HCT116 (cell line): Measurements from ENCODE around the gene SRF. TPM values are rescaled to one million over a fixed set of nuclear protein-coding genes. Genes with fewer than 3 reads are reported as not detected.

Experiments
- ATAC-seq: fragments of 200-7000 bp; cut with Tn5 transposase; 2 replicates; pipeline ENCODE4 v1.9.1; 2020; ENCODE audit warnings: mild to moderate bottlenecking, moderate library complexity
- BruUV-seq: library from RNA; stranded (reverse); fragments of 400-500 nt; replicated peaks from 2 replicates; lab custom pipeline; 2021; lab: Mats Ljungman, UMichigan
- CTCF ChIA-PET: fragments of 300-600 bp; sonication (Branson Sonifier 250); formaldehyde crosslinking; loops from one replicate; lab custom pipeline; 2021; ENCODE audit warnings: antibody characterized with exemption; lab: Charles Lee
- POLR2A ChIA-PET: fragments of 300-600, 350-600 bp; sonication (Branson Sonifier 250); formaldehyde crosslinking; loops from one replicate; lab custom pipeline; 2021; ENCODE audit warnings: antibody characterized with exemption; lab: Charles Lee
- RAD21 ChIA-PET, 2 experiments: fragments of 300-600 bp; sonication (Branson Sonifier 250); formaldehyde crosslinking; loops; one replicate each; lab custom pipeline; 2023; ENCODE audit warnings: low total read pairs in 2 of 2; ENCODE audit not compliant: uncharacterized antibody in 2 of 2, unreplicated experiment in 2 of 2, low non-redundant PET in 1 of 2; lab: Charles Lee
- DNase-seq: peaks from one replicate; pipeline ENCODE4 v3.0.0-alpha.2; 2010; ENCODE audit warnings: low read depth, low spot score
- H2AFZ ChIP-seq: fragments of 200-600 bp; shearing (Covaris generic), sonication (generic); 2 replicates; pipeline ENCODE4 v1.6.1; 2017; ENCODE audit warnings: low read depth, mixed run types, mixed read lengths, antibody characterized with exemption, low read length; ENCODE audit not compliant: poor library complexity, severe bottlenecking
- H3K27ac ChIP-seq: 2 replicates; pipeline ENCODE4 v1.5.1; 2012; ENCODE audit warnings: low read depth, low read length
- H3K27me3 ChIP-seq: fragments of 200-600 bp; sonication (generic); 2 replicates; pipeline ENCODE4 v1.6.1; 2016; ENCODE audit warnings: mixed run types, low read length, mixed read lengths; ENCODE audit not compliant: insufficient read depth
- H3K36me3 ChIP-seq, 2 experiments: fragments of 200-500 bp in 1 of 2; fragments of 200-600 bp in 1 of 2; sonication (Bioruptor generic) in 1 of 2; sonication (generic) in 1 of 2; 2 replicates each; pipeline versions ENCODE4 v1.5.1 to v1.6.1; 2014 to 2016; ENCODE audit warnings: low read length in 2 of 2, inconsistent platforms in 1 of 2, mixed read lengths in 1 of 2, mixed run types in 1 of 2; ENCODE audit not compliant: insufficient read depth in 2 of 2, control insufficient read depth in 1 of 2
- H3K4me1 ChIP-seq, 2 experiments: fragments of 200-600 bp in 1 of 2; sonication (generic) in 1 of 2; 2 replicates each; pipeline versions ENCODE4 v1.5.1 to v1.6.1; 2012 to 2017; ENCODE audit warnings: low read length in 2 of 2, inconsistent platforms in 1 of 2, mild to moderate bottlenecking in 1 of 2, mixed read lengths in 1 of 2, mixed run types in 1 of 2, moderate library complexity in 1 of 2; ENCODE audit not compliant: insufficient read depth in 2 of 2, control insufficient read depth in 1 of 2
- H3K4me2 ChIP-seq: fragments of 200-600 bp; sonication (generic); 2 replicates; pipeline ENCODE4 v1.6.1; 2017; ENCODE audit warnings: mixed run types, low read length, mixed read lengths
- H3K4me3 ChIP-seq, 2 experiments: fragments of 200-600 bp in 1 of 2; sonication (generic) in 1 of 2; replicated peaks in 1 of 2; 2 replicates each; pipeline ENCODE4 v1.5.1; 2011 to 2016; ENCODE audit warnings: low read length in 2 of 2, control low read depth in 1 of 2, low read depth in 1 of 2, mild to moderate bottlenecking in 1 of 2, mixed read lengths in 1 of 2, mixed run types in 1 of 2
- H3K79me2 ChIP-seq: fragments of 200-600 bp; sonication (generic); 2 replicates; pipeline ENCODE4 v1.6.1; 2017; ENCODE audit warnings: mild to moderate bottlenecking, mixed run types, low read length, moderate library complexity, mixed read lengths; ENCODE audit not compliant: insufficient read depth
- H3K9ac ChIP-seq: fragments of 200-600 bp; sonication (generic); 2 replicates; pipeline ENCODE4 v1.6.1; 2016; ENCODE audit warnings: low read length, mixed read lengths
- H3K9me2 ChIP-seq: fragments of 200-600 bp; sonication (generic), shearing (Covaris generic); 2 replicates; pipeline ENCODE4 v1.6.1; 2017; ENCODE audit warnings: mixed run types, mild to moderate bottlenecking, moderate library complexity; ENCODE audit not compliant: insufficient read depth
- H3K9me3 ChIP-seq, 2 experiments: fragments of 200-500 bp in 1 of 2; fragments of 200-600 bp in 1 of 2; sonication (Bioruptor generic) in 1 of 2; sonication (generic) in 1 of 2; 2 replicates each; pipeline ENCODE4 v1.6.1; 2014 to 2017; ENCODE audit warnings: low read length in 2 of 2, mixed read lengths in 2 of 2, inconsistent platforms in 1 of 2, low read depth in 1 of 2, mild to moderate bottlenecking in 1 of 2, mixed run types in 1 of 2, moderate library complexity in 1 of 2; ENCODE audit not compliant: control insufficient read depth in 1 of 2, insufficient read depth in 1 of 2
- H4K20me1 ChIP-seq: fragments of 200-600 bp; sonication (generic), shearing (Covaris generic); 2 replicates; pipeline ENCODE4 v1.6.1; 2017; ENCODE audit warnings: mixed run types, mild to moderate bottlenecking, moderate library complexity; ENCODE audit not compliant: insufficient read depth
- CBX3 ChIP-seq: IDR thresholded peaks from 2 replicates; pipeline ENCODE4 v1.6.1; 2012; ENCODE audit warnings: low read depth
- EGR1 ChIP-seq: IDR thresholded peaks from 2 replicates; pipeline ENCODE4 v1.6.1; 2012; ENCODE audit warnings: low read depth
- ELF1 ChIP-seq: IDR thresholded peaks from 2 replicates; pipeline ENCODE4 v1.6.1; 2012; ENCODE audit warnings: low read depth, borderline replicate concordance
- EZH2 ChIP-seq: fragments of 200-600 bp; sonication (generic); IDR thresholded peaks from 2 replicates; pipeline ENCODE4 v1.6.1; 2017; ENCODE audit warnings: antibody characterized with exemption, mixed run types
- FOSL1 ChIP-seq: IDR thresholded peaks from 2 replicates; pipeline ENCODE4 v1.6.1; 2012; ENCODE audit warnings: low read depth
- JUND ChIP-seq: IDR thresholded peaks from 2 replicates; pipeline ENCODE4 v1.6.1; 2012
- POLR2A ChIP-seq: IDR thresholded peaks from 2 replicates; pipeline ENCODE4 v1.7.0; 2011; ENCODE audit warnings: borderline replicate concordance; ENCODE audit not compliant: insufficient read depth, insufficient read length; ENCODE audit errors: extremely low read depth
- POLR2AphosphoS5 ChIP-seq: IDR thresholded peaks from 2 replicates; pipeline ENCODE4 v1.6.1; 2011; ENCODE audit warnings: mild to moderate bottlenecking, low read depth, low read length, moderate library complexity
- SP1 ChIP-seq: IDR thresholded peaks from 2 replicates; pipeline ENCODE4 v1.6.1; 2012; ENCODE audit warnings: low read depth
- SRF ChIP-seq: IDR thresholded peaks from 2 replicates; pipeline ENCODE4 v1.6.1; 2012; ENCODE audit warnings: low read depth
- TCF7L2 ChIP-seq: IDR thresholded peaks from 2 replicates; pipeline ENCODE4 v1.7.0; 2011; ENCODE audit warnings: borderline replicate concordance, inconsistent platforms; ENCODE audit not compliant: insufficient read depth, insufficient read length; ENCODE audit errors: extremely low read depth
- YY1 ChIP-seq: IDR thresholded peaks from 2 replicates; pipeline ENCODE4 v1.6.1; 2011; ENCODE audit warnings: low read length, low read depth, moderate library complexity, mild to moderate bottlenecking; ENCODE audit not compliant: insufficient replicate concordance; ENCODE audit errors: extremely low read depth
- ZFX ChIP-seq: fragments of 450-650 bp; IDR thresholded peaks from 2 replicates; pipeline ENCODE4 v1.6.1; 2017
- ZNF274 ChIP-seq: fragments of 200-500 bp; sonication (Bioruptor generic); IDR thresholded peaks from 2 replicates; pipeline ENCODE4 v1.6.1; 2014; ENCODE audit warnings: mild to moderate bottlenecking, low read depth, low read length, inconsistent platforms
- intact Hi-C: fragments of 100-400 bp; cut with micrococcal nuclease; formaldehyde crosslinking; loops from 2 replicates; pipeline ENCODE4 v1.10.0; 2022
- total RNA-seq: library from RNA; stranded (reverse); gene quantifications from one replicate; pipeline ENCODE4 v1.2.1, GENCODE V29; 2021; ENCODE audit not compliant: unreplicated experiment
- TF ChIP-seq, protein P1 (sequence below), 3 experiments: fragments of 200-600 bp in 1 of 3; sonication (generic) in 1 of 3; IDR thresholded peaks in 2 of 3; conservative IDR thresholded peaks in 1 of 3; 2 replicates each; pipeline ENCODE4 v1.5.1; 2012 to 2017; ENCODE audit warnings: low read depth in 2 of 3, low read length in 2 of 3, antibody characterized with exemption in 1 of 3, borderline replicate concordance in 1 of 3, control low read depth in 1 of 3, mild to moderate bottlenecking in 1 of 3, mixed read lengths in 1 of 3, mixed run types in 1 of 3, moderate library complexity in 1 of 3; ENCODE audit not compliant: insufficient read depth in 1 of 3
- TF ChIP-seq, protein P2 (sequence below): IDR thresholded peaks from 2 replicates; pipeline ENCODE4 v1.6.1; 2012
- TF ChIP-seq, protein P3 (sequence below): IDR thresholded peaks from 2 replicates; pipeline ENCODE4 v1.6.1; 2012; ENCODE audit warnings: low read depth
- TF ChIP-seq, protein P4 (sequence below): IDR thresholded peaks from 2 replicates; pipeline ENCODE4 v1.6.1; 2012

The SRF gene
- total RNA-seq, 1 experiment from 2014 or later = 28.1 TPM

DNA sequence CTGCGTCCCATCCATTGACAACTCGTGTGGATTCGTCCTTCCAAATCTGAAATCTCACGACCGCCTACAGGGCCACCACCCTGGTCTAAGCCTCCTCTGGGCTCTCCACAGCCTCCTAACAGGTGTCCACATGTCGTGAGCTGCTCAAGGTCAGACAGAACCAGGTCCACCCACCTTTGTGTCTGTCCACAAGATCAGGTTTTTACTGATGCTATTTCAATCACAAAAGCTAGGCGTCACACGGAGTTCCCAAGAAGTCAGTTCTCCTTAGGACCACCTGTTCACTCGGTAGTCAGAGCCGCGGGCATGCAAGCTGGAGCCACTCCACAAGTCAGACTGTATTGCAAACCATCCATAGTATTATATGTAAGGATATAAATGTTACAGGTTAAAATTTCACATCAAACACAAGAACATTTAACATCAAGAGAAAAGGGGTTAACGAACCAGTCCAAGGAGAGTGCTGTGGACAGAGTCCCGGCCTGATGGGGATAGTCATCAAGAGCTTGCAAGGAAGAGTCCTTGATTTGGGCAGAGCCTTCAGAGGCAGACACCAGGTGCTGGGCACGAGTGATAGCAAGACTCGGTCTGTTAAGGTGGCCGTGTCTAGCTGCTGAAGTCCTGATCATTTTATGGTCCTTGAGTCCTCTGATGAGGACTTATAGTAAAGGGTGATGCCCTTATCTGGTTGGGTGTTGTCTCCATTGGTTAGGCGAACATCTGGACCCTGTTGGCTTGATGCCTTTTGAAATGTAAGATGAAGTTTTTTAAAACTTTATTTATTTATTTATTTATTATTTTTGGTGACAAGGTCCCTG lies 58.9 kb downstream of the SRF start (continued):
- TF ChIP-seq, protein P1, sequence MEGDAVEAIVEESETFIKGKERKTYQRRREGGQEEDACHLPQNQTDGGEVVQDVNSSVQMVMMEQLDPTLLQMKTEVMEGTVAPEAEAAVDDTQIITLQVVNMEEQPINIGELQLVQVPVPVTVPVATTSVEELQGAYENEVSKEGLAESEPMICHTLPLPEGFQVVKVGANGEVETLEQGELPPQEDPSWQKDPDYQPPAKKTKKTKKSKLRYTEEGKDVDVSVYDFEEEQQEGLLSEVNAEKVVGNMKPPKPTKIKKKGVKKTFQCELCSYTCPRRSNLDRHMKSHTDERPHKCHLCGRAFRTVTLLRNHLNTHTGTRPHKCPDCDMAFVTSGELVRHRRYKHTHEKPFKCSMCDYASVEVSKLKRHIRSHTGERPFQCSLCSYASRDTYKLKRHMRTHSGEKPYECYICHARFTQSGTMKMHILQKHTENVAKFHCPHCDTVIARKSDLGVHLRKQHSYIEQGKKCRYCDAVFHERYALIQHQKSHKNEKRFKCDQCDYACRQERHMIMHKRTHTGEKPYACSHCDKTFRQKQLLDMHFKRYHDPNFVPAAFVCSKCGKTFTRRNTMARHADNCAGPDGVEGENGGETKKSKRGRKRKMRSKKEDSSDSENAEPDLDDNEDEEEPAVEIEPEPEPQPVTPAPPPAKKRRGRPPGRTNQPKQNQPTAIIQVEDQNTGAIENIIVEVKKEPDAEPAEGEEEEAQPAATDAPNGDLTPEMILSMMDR (IDR thresholded peaks at IDR 0.05 in 2 of 3, conservative IDR thresholded peaks at IDR 0.05 in 1 of 3; ENCODE audit: borderline replicate concordance in 1 of 3, insufficient read depth in 1 of 3, low read depth in 2 of 3, low read length in 2 of 3) = no peak
- no peak for TF ChIP-seq POLR2AphosphoS5
- no peak for TF ChIP-seq JUND
- TF ChIP-seq, protein P2, sequence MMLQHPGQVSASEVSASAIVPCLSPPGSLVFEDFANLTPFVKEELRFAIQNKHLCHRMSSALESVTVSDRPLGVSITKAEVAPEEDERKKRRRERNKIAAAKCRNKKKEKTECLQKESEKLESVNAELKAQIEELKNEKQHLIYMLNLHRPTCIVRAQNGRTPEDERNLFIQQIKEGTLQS = no peak
- no peak for TF ChIP-seq SRF
- TF ChIP-seq ZNF274 = no peak

DNA sequence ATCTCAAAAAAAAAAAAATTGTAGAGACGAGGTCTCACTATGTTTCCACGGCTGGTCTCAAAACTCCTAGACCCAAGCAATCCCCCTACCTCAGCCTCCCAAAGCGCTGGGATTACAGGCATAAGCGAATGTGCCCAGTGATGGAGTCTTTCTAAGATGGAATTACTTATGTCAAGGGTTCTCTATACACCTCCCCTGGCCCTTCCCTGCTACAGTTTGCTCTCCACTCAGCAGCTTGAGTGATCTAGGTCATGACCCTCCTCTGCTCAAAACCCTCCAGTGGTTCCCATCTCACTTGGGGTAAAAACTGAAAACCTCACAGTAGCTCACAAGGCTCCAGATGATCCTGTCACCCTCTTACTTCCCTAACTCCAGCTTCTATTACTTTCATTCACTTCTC lies 60.0 kb downstream of the SRF start:
- Histone ChIP-seq H3K9me2 (no peaks in the 10 kb centered on the region), H3K79me2 (peaks cover 27% of the 10 kb centered on the region), H3K27me3 (no peaks in the 10 kb centered on the region), H3K4me2 (no peak overlapping the region), H3K4me3 (no peak overlapping the region), H3K27ac (no peak overlapping the region), H3K4me1 (peaks cover 4 to 19% of the 10 kb centered on the region in 2 experiments; a peak in 3 of 4 replicates), H2AFZ (no peak overlapping the region), H3K36me3 (peaks cover 0 to 5% of the 10 kb centered on the region in 2 experiments; a peak in 1 of 4 replicates), H3K9me3 (no peaks in the 10 kb centered on the region), H3K9ac (no peak overlapping the region), H4K20me1 (no peaks in the 10 kb centered on the region)
- RAD21 ChIA-PET = no interaction called here
- no TSS peak for BruUV-seq
- intact Hi-C loops = no loop called here
- no peak for ATAC-seq
- DNase-seq = no peak
- CTCF ChIA-PET = no interaction called here
- POLR2A ChIA-PET = no interaction called here
- TF ChIP-seq EZH2 = no peak
- no peak for TF ChIP-seq SRF
- no peak for TF ChIP-seq SP1
- TF ChIP-seq, protein P3, sequence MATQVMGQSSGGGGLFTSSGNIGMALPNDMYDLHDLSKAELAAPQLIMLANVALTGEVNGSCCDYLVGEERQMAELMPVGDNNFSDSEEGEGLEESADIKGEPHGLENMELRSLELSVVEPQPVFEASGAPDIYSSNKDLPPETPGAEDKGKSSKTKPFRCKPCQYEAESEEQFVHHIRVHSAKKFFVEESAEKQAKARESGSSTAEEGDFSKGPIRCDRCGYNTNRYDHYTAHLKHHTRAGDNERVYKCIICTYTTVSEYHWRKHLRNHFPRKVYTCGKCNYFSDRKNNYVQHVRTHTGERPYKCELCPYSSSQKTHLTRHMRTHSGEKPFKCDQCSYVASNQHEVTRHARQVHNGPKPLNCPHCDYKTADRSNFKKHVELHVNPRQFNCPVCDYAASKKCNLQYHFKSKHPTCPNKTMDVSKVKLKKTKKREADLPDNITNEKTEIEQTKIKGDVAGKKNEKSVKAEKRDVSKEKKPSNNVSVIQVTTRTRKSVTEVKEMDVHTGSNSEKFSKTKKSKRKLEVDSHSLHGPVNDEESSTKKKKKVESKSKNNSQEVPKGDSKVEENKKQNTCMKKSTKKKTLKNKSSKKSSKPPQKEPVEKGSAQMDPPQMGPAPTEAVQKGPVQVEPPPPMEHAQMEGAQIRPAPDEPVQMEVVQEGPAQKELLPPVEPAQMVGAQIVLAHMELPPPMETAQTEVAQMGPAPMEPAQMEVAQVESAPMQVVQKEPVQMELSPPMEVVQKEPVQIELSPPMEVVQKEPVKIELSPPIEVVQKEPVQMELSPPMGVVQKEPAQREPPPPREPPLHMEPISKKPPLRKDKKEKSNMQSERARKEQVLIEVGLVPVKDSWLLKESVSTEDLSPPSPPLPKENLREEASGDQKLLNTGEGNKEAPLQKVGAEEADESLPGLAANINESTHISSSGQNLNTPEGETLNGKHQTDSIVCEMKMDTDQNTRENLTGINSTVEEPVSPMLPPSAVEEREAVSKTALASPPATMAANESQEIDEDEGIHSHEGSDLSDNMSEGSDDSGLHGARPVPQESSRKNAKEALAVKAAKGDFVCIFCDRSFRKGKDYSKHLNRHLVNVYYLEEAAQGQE = no peak
- no peak for TF ChIP-seq YY1
- TF ChIP-seq FOSL1 = no peak
- no peak for TF ChIP-seq EGR1
- TF ChIP-seq, protein P2 = no peak
- no peak for TF ChIP-seq JUND
- TF ChIP-seq, protein P4, sequence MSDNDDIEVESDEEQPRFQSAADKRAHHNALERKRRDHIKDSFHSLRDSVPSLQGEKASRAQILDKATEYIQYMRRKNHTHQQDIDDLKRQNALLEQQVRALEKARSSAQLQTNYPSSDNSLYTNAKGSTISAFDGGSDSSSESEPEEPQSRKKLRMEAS = no peak
- TF ChIP-seq TCF7L2 = no peak
- TF ChIP-seq ELF1 = no peak
- TF ChIP-seq ZFX = no peak
- no peak for TF ChIP-seq POLR2AphosphoS5
- TF ChIP-seq POLR2A = no peak
- no peak for TF ChIP-seq CBX3
